OCI-LY1 (cell line): ENCODE results near the gene ACTR3.
"Not testable (repeated sequence)": the region's sequence is repeated elsewhere in the genome, so short reads cannot be mapped to it uniquely, and the experiment has no call there.

ENCODE experiments used
- H2AFZ ChIP-seq: fragments of 200-600 bp; sonication (generic), shearing (Covaris generic); 2 replicates; pipeline ENCODE4 v1.6.0; 2014; ENCODE audit warnings: antibody characterized with exemption, mild to moderate bottlenecking, low read length
- H3F3A ChIP-seq: fragments of 200-600 bp; sonication (generic), shearing (Covaris generic); 2 replicates; pipeline ENCODE4 v1.6.0; 2014; ENCODE audit warnings: mild to moderate bottlenecking, antibody characterized with exemption, low read length, moderate library complexity; ENCODE audit not compliant: insufficient read depth
- H3K27ac ChIP-seq: fragments of 200-600 bp; sonication (generic); 2 replicates; pipeline ENCODE4 v1.5.1; 2014; ENCODE audit warnings: low read length, mixed run types, mild to moderate bottlenecking, low read depth; ENCODE audit not compliant: poor library complexity, severe bottlenecking
- H3K27me3 ChIP-seq: fragments of 200-600 bp; sonication (generic); 2 replicates; pipeline ENCODE4 v1.6.0; 2014; ENCODE audit warnings: antibody characterized with exemption, mild to moderate bottlenecking, low read length, moderate library complexity; ENCODE audit not compliant: insufficient read depth
- H3K36me3 ChIP-seq: fragments of 200-600 bp; sonication (generic); 2 replicates; pipeline ENCODE4 v1.6.1; 2014; ENCODE audit warnings: mild to moderate bottlenecking, antibody characterized with exemption, low read length, moderate library complexity, mixed read lengths; ENCODE audit not compliant: insufficient read depth
- H3K4me1 ChIP-seq: fragments of 200-600 bp; sonication (generic); 2 replicates; pipeline ENCODE4 v1.5.1; 2014; ENCODE audit warnings: mild to moderate bottlenecking, low read length, moderate library complexity; ENCODE audit not compliant: insufficient read depth, severe bottlenecking
- H3K4me2 ChIP-seq: fragments of 200-600 bp; sonication (generic), shearing (Covaris generic); 2 replicates; pipeline ENCODE4 v1.6.1; 2014; ENCODE audit warnings: low read length
- H3K4me3 ChIP-seq: fragments of 200-600 bp; sonication (generic); 2 replicates; pipeline ENCODE4 v1.5.1; 2014; ENCODE audit warnings: low read length, low read depth, mild to moderate bottlenecking, mixed read lengths; ENCODE audit not compliant: poor library complexity, severe bottlenecking
- H3K79me2 ChIP-seq: fragments of 200-600 bp; shearing (Covaris generic); 2 replicates; pipeline ENCODE4 v1.6.1; 2016; ENCODE audit warnings: mixed run types, low read length, mixed read lengths; ENCODE audit not compliant: insufficient read depth
- H3K9ac ChIP-seq: fragments of 200-600 bp; sonication (generic), shearing (Covaris generic); 2 replicates; pipeline ENCODE4 v1.6.1; 2014; ENCODE audit warnings: mild to moderate bottlenecking, low read length, mixed read lengths
- H3K9me2 ChIP-seq: fragments of 200-600 bp; sonication (generic), shearing (Covaris generic); 2 replicates; pipeline ENCODE4 v1.6.1; 2014; ENCODE audit warnings: low read depth, mild to moderate bottlenecking, low read length, mixed read lengths
- H3K9me3 ChIP-seq: fragments of 200-600 bp; shearing (Covaris generic); 2 replicates; pipeline ENCODE4 v1.6.1; 2014; ENCODE audit warnings: low read length, mixed read lengths
- H4K20me1 ChIP-seq: fragments of 200-600 bp; sonication (generic), shearing (Covaris generic); 2 replicates; pipeline ENCODE4 v1.6.0; 2016; ENCODE audit warnings: mild to moderate bottlenecking, low read length; ENCODE audit not compliant: insufficient read depth
- CTCF ChIP-seq: fragments of 200-600 bp; sonication (generic), shearing (Covaris generic); IDR thresholded peaks from 2 replicates; pipeline ENCODE4 v1.5.1; 2017; ENCODE audit warnings: mild to moderate bottlenecking, antibody characterized with exemption, low read length, moderate library complexity, mixed read lengths
- EZH2 ChIP-seq: fragments of 200-600 bp; sonication (generic), shearing (Covaris generic); IDR thresholded peaks from 2 replicates; pipeline ENCODE4 v1.8.0; 2017; ENCODE audit warnings: borderline replicate concordance, mixed run types, mild to moderate bottlenecking, antibody characterized with exemption, low read length, moderate library complexity, mixed read lengths

ACTR3 gene

GRCh38 chr2:113845261-113845660 is 44.6 kb upstream of the ACTR3 start:
- Histone ChIP-seq H3K4me1 (peaks cover 25% of the 10 kb centered on the region), H3K79me2 (no peaks in the 10 kb centered on the region), H3F3A (no peaks in the 10 kb centered on the region), H3K27me3 (no peaks in the 10 kb centered on the region), H3K9me3 (peaks cover 8% of the 10 kb centered on the region; the same call in 1 of the 2 replicates), H3K4me2 (no peak overlapping the region), H4K20me1 (no peaks in the 10 kb centered on the region), H3K9ac (no peak overlapping the region), H3K27ac (no peak overlapping the region), H3K36me3 (peaks cover 4% of the 10 kb centered on the region; the same call in 1 of the 2 replicates), H3K4me3 (no peak overlapping the region), H2AFZ (no peak overlapping the region), H3K9me2 (no peaks in the 10 kb centered on the region)
- TF ChIP-seq EZH2 (no peak), CTCF (no peak)

GRCh38 chr2:113845796-113846195 is 44.1 kb upstream of the ACTR3 start:
- not testable (repeated sequence) for H3K9me3 ChIP-seq, H3K4me3 ChIP-seq, H3K27me3 ChIP-seq, H3K9me2 ChIP-seq, H3K4me2 ChIP-seq, H3K9ac ChIP-seq, H3F3A ChIP-seq, H3K27ac ChIP-seq, H4K20me1 ChIP-seq, H3K36me3 ChIP-seq, H2AFZ ChIP-seq, H3K79me2 ChIP-seq
- peaks cover 24% of the 10 kb centered on the region for H3K4me1 ChIP-seq

GRCh38 chr2:113846429-113846828 is 43.5 kb upstream of the ACTR3 start:
- Histone ChIP-seq H3K27ac (no peak overlapping the region), H3K9me3 (peaks cover 8% of the 10 kb centered on the region; the same call in 1 of the 2 replicates), H3K9ac (no peak overlapping the region), H3K79me2 (no peaks in the 10 kb centered on the region), H4K20me1 (no peaks in the 10 kb centered on the region), H3K36me3 (peaks cover 4% of the 10 kb centered on the region; the same call in 1 of the 2 replicates), H3F3A (no peaks in the 10 kb centered on the region), H3K4me2 (no peak overlapping the region), H3K9me2 (no peaks in the 10 kb centered on the region), H3K27me3 (no peaks in the 10 kb centered on the region), H3K4me1 (peaks cover 25% of the 10 kb centered on the region), H2AFZ (no peak overlapping the region), H3K4me3 (no peak overlapping the region)
- TF ChIP-seq EZH2 (no peak), CTCF (no peak)

DNA sequence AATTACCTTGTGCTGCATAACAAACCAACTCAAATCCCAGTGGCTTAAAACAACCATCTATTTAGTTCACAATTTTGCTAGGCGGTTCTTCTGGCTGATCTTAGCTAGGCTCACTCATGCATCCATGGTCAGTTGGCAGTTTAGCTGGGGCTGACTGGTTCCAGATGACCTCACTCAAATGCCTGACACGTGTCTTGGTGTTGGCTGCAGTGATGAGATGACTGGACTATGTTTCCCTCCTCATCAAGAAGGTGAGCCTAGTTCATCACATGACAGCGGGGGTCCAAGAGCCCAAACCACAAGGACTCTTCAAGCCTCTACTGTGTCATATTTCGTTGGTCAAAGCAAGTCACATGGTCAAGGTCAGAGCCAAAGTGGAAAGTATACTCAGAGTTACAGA is 42.7 kb upstream of the ACTR3 start:
- Histone ChIP-seq H3K79me2 (no peaks in the 10 kb centered on the region), H3K9ac (no peak overlapping the region), H3K4me2 (no peak overlapping the region), H3K9me2 (no peaks in the 10 kb centered on the region), H3F3A (no peaks in the 10 kb centered on the region), H3K27ac (peak overlapping the region; percentile 16), H2AFZ (peak overlapping the region; percentile 3; the same call in 1 of the 2 replicates), H3K27me3 (no peaks in the 10 kb centered on the region), H3K9me3 (peaks cover 8% of the 10 kb centered on the region; the same call in 1 of the 2 replicates), H3K4me3 (no peak overlapping the region), H3K36me3 (peaks cover 4% of the 10 kb centered on the region; the same call in 1 of the 2 replicates), H3K4me1 (peaks cover 25% of the 10 kb centered on the region), H4K20me1 (no peaks in the 10 kb centered on the region)
- no peak for TF ChIP-seq EZH2
- no peak for TF ChIP-seq CTCF
